Cardiac muscle cell (in vitro differentiated cells and primary cell): Measurements from ENCODE around the gene FITM1. TPM values are rescaled to one million over a fixed set of nuclear protein-coding genes. Genes with fewer than 3 reads are reported as not detected.
"Not testable (repeated sequence)": the region's sequence is repeated elsewhere in the genome, so short reads cannot be mapped to it uniquely, and the experiment has no call there.

ENCODE experiments used
- DNase-seq, 2 donors: peaks; one replicate each; pipeline versions ENCODE4 v3.0.0 to v3.0.0-alpha.2; 2010 to 2017; ENCODE audit warnings: low read depth in 1 of 2, low spot score in 1 of 2
- H3K27ac ChIP-seq: fragments of 200-600 bp; sonication (generic); 2 replicates; pipeline ENCODE4 v1.5.1; 2016
- H3K27me3 ChIP-seq: fragments of 200-600 bp; sonication (generic); 2 replicates; pipeline ENCODE4 v1.6.0; 2016; ENCODE audit warnings: control low read depth
- H3K36me3 ChIP-seq: fragments of 200-600 bp; sonication (generic); 2 replicates; pipeline ENCODE4 v1.5.1; 2016; ENCODE audit warnings: control low read depth
- H3K4me1 ChIP-seq: fragments of 200-600 bp; sonication (generic); 2 replicates; pipeline ENCODE4 v1.8.1; 2017; ENCODE audit warnings: low read depth, mild to moderate bottlenecking, mixed run types
- H3K4me3 ChIP-seq: fragments of 200-600 bp; sonication (generic); 2 replicates; pipeline ENCODE4 v1.5.1; 2016; ENCODE audit warnings: mild to moderate bottlenecking
- H3K9me3 ChIP-seq: fragments of 200-600 bp; sonication (generic); 2 replicates; pipeline ENCODE4 v1.5.1; 2017; ENCODE audit warnings: low read depth, mild to moderate bottlenecking, control low read depth
- polyA plus RNA-seq: library from polyadenylated mRNA; unstranded; fragments of >200 nt; fragmentation: Nextera tagmentation; extraction: Ambion mirVana; gene quantifications from 2 replicates; pipeline ENCODE4 v1.2.1, GENCODE V29; 2016
- total RNA-seq: library from RNA; depleted of rRNA; stranded (reverse); fragments of >200 nt; gene quantifications from 2 replicates; pipeline ENCODE4 v1.2.3, GENCODE V29; 2016
- TF ChIP-seq, protein P1 (sequence below): IDR thresholded peaks from 2 replicates; pipeline ENCODE4 v1.5.1; 2012; ENCODE audit warnings: low read depth, mild to moderate bottlenecking, low read length

The FITM1 gene
- total and polyA plus RNA-seq, 2 experiments from 2014 or later, result 124 to 209 TPM

DNA sequence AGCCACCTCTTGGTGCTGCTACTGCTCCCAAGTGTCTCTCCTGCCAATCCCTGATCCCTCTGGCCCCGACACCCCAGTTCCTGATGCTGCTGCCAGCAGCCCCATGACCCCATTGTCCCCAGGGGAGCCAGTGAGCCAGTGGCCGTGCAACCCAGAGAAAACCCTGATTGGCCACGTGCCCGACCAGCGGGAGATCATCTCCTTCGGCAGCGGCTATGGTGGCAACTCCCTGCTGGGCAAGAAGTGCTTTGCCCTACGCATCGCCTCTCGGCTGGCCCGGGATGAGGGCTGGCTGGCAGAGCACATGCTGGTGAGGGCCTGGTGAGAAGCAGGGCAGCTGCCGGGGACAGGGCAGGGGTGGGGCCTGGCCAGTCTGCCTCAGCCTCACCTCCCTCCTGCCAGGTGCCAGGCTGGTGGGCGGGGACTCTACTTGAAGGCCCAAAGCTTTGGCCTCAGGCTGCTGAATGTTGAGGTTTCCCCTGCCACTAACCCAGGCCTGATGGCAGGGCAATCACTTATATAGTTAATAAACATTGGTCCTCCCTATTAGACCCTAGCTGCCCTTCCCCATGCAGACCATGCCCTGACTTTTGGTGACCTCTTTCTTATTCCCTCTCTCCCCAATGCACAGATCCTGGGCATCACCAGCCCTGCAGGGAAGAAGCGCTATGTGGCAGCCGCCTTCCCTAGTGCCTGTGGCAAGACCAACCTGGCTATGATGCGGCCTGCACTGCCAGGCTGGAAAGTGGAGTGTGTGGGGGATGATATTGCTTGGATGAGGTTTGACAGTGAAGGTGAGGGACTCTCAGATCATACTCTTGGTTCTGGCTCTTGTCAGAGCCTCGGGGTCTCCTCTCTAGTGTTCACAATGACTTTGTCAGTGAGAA is 31.3 kb upstream of the FITM1 start:
- Histone ChIP-seq H3K27me3 (no peaks in the 10 kb centered on the region), H3K4me3 (no peak overlapping the region), H3K27ac (no peak overlapping the region), H3K36me3 (no peaks in the 10 kb centered on the region), H3K9me3 (no peaks in the 10 kb centered on the region), H3K4me1 (peaks cover 7% of the 10 kb centered on the region)
- TF ChIP-seq, protein P1, sequence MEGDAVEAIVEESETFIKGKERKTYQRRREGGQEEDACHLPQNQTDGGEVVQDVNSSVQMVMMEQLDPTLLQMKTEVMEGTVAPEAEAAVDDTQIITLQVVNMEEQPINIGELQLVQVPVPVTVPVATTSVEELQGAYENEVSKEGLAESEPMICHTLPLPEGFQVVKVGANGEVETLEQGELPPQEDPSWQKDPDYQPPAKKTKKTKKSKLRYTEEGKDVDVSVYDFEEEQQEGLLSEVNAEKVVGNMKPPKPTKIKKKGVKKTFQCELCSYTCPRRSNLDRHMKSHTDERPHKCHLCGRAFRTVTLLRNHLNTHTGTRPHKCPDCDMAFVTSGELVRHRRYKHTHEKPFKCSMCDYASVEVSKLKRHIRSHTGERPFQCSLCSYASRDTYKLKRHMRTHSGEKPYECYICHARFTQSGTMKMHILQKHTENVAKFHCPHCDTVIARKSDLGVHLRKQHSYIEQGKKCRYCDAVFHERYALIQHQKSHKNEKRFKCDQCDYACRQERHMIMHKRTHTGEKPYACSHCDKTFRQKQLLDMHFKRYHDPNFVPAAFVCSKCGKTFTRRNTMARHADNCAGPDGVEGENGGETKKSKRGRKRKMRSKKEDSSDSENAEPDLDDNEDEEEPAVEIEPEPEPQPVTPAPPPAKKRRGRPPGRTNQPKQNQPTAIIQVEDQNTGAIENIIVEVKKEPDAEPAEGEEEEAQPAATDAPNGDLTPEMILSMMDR, result no peak
- DNase-seq, result no peak

GRCh38 chr14:24100197-24100981 is 30.1 kb upstream of the FITM1 start:
- Histone ChIP-seq H3K27ac (no peak overlapping the region), H3K4me3 (no peak overlapping the region), H3K9me3 (no peaks in the 10 kb centered on the region), H3K36me3 (no peaks in the 10 kb centered on the region), H3K4me1 (peaks cover 1% of the 10 kb centered on the region), H3K27me3 (no peaks in the 10 kb centered on the region)
- no peak for DNase-seq
- TF ChIP-seq, protein P1, result no peak

GRCh38 chr14:24100982-24101494 is 29.4 kb upstream of the FITM1 start:
- TF ChIP-seq, protein P1, result no peak
- no peaks in the 10 kb centered on the region for H3K36me3 ChIP-seq

DNA sequence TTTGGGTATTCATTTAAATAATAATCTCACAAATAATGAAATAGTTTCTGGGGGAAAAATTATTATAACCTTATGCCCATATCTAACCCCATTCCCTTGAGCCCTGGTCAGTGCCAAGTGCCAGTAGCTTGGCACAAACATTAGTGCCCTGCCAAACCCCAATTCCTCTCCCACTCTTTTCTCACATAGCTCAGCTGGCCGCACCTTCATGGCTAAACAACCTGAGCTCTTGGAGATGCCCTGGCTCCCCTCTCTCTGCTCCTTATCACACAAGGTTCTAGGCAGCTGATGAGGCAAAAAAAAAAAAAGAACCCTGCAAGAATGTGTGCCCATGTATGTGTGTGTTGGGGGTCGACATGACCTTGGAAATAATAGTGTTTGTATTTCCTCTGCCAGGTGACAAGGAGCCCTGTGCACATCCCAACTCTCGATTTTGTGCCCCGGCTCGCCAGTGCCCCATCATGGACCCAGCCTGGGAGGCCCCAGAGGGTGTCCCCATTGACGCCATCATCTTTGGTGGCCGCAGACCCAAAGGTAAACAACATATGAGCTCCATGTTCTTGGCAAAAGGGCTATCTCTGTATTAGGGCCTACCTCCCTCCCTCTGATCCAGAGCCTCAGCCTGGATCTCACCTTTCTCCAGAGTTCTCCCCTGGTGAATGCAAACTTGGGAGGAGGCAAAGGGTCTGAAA is 28.0 kb upstream of the FITM1 start:
- TF ChIP-seq, protein P1, result no peak
- H3K36me3 ChIP-seq, result no peaks in the 10 kb centered on the region
- DNase-seq, result no peak
- no peaks in the 10 kb centered on the region for H3K27me3 ChIP-seq
- H3K4me3 ChIP-seq, result no peak overlapping the region
- H3K9me3 ChIP-seq, result no peaks in the 10 kb centered on the region
- H3K4me1 ChIP-seq, result no peaks in the 10 kb centered on the region
- no peak overlapping the region for H3K27ac ChIP-seq

More at GRCh38 chr14:24100982-24101494, 29.4 kb upstream of the FITM1 start:
- Histone ChIP-seq H3K4me1 (no peaks in the 10 kb centered on the region), H3K9me3 (no peaks in the 10 kb centered on the region), H3K4me3 (no peak overlapping the region), H3K27me3 (no peaks in the 10 kb centered on the region), H3K27ac (no peak overlapping the region)
- no peak for DNase-seq

DNA sequence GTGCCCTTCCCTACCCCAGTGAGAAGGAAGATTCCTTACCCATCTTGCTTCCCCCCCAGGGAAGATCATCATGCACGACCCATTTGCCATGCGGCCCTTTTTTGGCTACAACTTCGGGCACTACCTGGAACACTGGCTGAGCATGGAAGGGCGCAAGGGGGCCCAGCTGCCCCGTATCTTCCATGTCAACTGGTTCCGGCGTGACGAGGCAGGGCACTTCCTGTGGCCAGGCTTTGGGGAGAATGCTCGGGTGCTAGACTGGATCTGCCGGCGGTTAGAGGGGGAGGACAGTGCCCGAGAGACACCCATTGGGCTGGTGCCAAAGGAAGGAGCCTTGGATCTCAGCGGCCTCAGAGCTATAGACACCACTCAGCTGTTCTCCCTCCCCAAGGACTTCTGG is 27.0 kb upstream of the FITM1 start:
- no peak for DNase-seq
- Histone ChIP-seq H3K36me3 (no peaks in the 10 kb centered on the region), H3K27ac (no peak overlapping the region), H3K27me3 (no peaks in the 10 kb centered on the region), H3K4me1 (no peaks in the 10 kb centered on the region), H3K4me3 (no peak overlapping the region), H3K9me3 (no peaks in the 10 kb centered on the region)
- TF ChIP-seq, protein P1, result no peak

DNA sequence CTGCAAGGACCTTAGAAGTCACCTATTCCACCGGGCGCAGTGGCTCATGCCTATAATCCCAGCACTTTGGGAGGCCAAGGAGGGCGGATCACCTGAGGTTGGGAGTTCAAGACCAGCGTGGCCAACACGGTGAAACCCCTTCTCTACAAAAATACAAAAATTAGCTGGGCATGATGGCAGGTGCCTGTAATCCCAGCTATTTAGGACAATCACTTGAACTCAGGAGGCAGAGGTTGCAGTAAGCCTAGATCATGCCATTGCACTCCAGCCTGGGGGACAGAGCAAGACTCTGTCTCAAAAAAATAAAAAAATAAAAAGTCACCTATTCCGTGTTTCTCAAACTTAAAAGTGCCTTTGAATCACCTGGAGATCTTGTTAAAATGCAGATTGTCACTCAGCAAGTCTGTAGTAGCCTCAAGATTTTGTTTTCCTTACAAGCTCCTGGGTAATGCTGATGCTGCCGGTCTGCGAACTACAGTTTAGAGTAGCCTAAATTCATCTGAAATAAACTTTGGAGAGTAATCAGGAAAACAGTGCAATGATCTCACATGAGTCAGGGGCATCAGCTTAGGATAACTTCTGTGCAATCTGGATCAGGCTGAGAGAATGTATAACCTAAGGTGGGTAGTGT is 24.7 kb upstream of the FITM1 start:
- H3K4me1 ChIP-seq, H3K27ac ChIP-seq, H3K27me3 ChIP-seq: not testable (repeated sequence)

More for the DNA sequence above, 24.7 kb upstream of the FITM1 start:
- not testable (repeated sequence) for DNase-seq, H3K36me3 ChIP-seq, H3K4me3 ChIP-seq, H3K9me3 ChIP-seq
